CD4-positive, alpha-beta T cell (primary cell): ENCODE results near the gene CABP4. TPM values are rescaled to one million over a fixed set of nuclear protein-coding genes. Genes with fewer than 3 reads are reported as not detected.
A peak's percentile ranks its signal among the peaks of the same experiment; 100 is the strongest.

ENCODE experiments used
- ATAC-seq: fragments of 200-7000 bp; cut with Tn5 transposase; one replicate; pipeline ENCODE4 v1.10.0; 2022; ENCODE audit warnings: mild to moderate bottlenecking; ENCODE audit not compliant: poor library complexity
- CTCF ChIA-PET: fragments of 350-600 bp; sonication (Branson Sonifier 250); formaldehyde crosslinking; loops from one replicate; lab custom pipeline; 2021; ENCODE audit warnings: antibody characterized with exemption, inconsistent platforms; lab: Charles Lee
- POLR2A ChIA-PET: fragments of 350-600 bp; sonication (Branson Sonifier 250); formaldehyde crosslinking; loops from one replicate; lab custom pipeline; 2021; ENCODE audit warnings: antibody characterized with exemption, inconsistent platforms; lab: Charles Lee
- DNase-seq, 14 experiments: peaks; one replicate each; pipeline ENCODE4 v3.0.0-alpha.2; 2013 to 2020; ENCODE audit warnings: mixed read lengths in 2 of 14
- H3K27ac ChIP-seq, 2 donors: one replicate each; pipeline versions ENCODE4 v1.5.1 to v1.7.0; 2013; ENCODE audit warnings: low read length in 2 of 2, low read depth in 1 of 2, mild to moderate bottlenecking in 1 of 2
- H3K27me3 ChIP-seq, 2 experiments: 1 replicate in 1 of 2; 2 replicates in 1 of 2; pipeline versions ENCODE4 v1.6.1 to v1.7.0; 2013; ENCODE audit warnings: low read length in 2 of 2, control low read depth in 1 of 2, mild to moderate bottlenecking in 1 of 2, moderate library complexity in 1 of 2; ENCODE audit not compliant: insufficient read depth in 2 of 2, control insufficient read depth in 1 of 2
- H3K36me3 ChIP-seq: one replicate; pipeline ENCODE4 v1.6.1; 2013; ENCODE audit warnings: low read length, control low read depth; ENCODE audit not compliant: insufficient read depth
- H3K4me1 ChIP-seq: one replicate; pipeline ENCODE4 v1.6.1; 2013; ENCODE audit warnings: low read length, control low read depth; ENCODE audit not compliant: insufficient read depth
- H3K4me3 ChIP-seq: one replicate; pipeline ENCODE4 v1.5.1; 2013; ENCODE audit warnings: mild to moderate bottlenecking, low read length, moderate library complexity
- H3K9me3 ChIP-seq, 2 experiments: 1 replicate in 1 of 2; 2 replicates in 1 of 2; pipeline versions ENCODE4 v1.6.1 to v1.7.0; 2013; ENCODE audit warnings: low read length in 2 of 2, mild to moderate bottlenecking in 2 of 2, control low read depth in 1 of 2, moderate library complexity in 1 of 2; ENCODE audit not compliant: control insufficient read depth in 1 of 2, insufficient read depth in 1 of 2
- H3K27ac Mint-ChIP-seq: one replicate; pipeline ENCODE4 v1.8.0; 2020; ENCODE audit warnings: mixed read lengths
- H3K27me3 Mint-ChIP-seq: one replicate; pipeline ENCODE4 v1.8.0; 2021; ENCODE audit warnings: mixed read lengths
- H3K36me3 Mint-ChIP-seq: one replicate; pipeline ENCODE4 v1.8.0; 2021; ENCODE audit warnings: low read depth, mixed read lengths
- H3K4me1 Mint-ChIP-seq: one replicate; pipeline ENCODE4 v1.8.0; 2021; ENCODE audit warnings: low read depth, mixed read lengths
- H3K4me3 Mint-ChIP-seq: one replicate; pipeline ENCODE4 v1.8.0; 2020; ENCODE audit warnings: mild to moderate bottlenecking, mixed read lengths
- H3K9me3 Mint-ChIP-seq: one replicate; pipeline ENCODE4 v1.8.0; 2020; ENCODE audit warnings: mixed read lengths
- CTCF ChIP-seq: fragments of 200-600 bp; IDR thresholded peaks from one replicate; pipeline ENCODE4 v1.8.0; 2022; ENCODE audit warnings: antibody characterized with exemption, mild to moderate bottlenecking
- intact Hi-C, 2 experiments: fragments of 100-400 bp; cut with DNase I in 1 of 2; cut with micrococcal nuclease in 1 of 2; formaldehyde crosslinking; loops; one replicate each; pipeline versions ENCODE4 v1.15.1 to v1.9.0; 2023 to 2025; cut with DNase I, micrococcal nuclease
- total RNA-seq, 174 experiments: library from RNA in 2 of 174; stranded (reverse) in 2 of 174; gene quantifications; one replicate each; pipeline ENCODE4 v1.2.3 and lab custom pipeline; 2021 to 2026

The CABP4 gene
- total RNA-seq, 2 experiments from 2014 or later, result 7.5 to 8.5 TPM

- Mint-ChIP-seq H3K9me3 (no peaks in the 10 kb centered on the region), H3K36me3 (no peaks in the 10 kb centered on the region), H3K27me3 (no peaks in the 10 kb centered on the region), H3K4me3 (peak overlapping the region; percentile 91), H3K4me1 (peaks cover 43% of the 10 kb centered on the region), H3K27ac (peak overlapping the region; percentile 88)
- POLR2A ChIA-PET, result interaction anchor here (1.3 to 8.5 kb wide), 15 partner anchors 9 to 114 kb away, joined by 3 to 131 read pairs (median 15); partner anchors contain the start of genes AIP, CDK2AP2, PITPNM1 and POLD4
- Histone ChIP-seq H3K9me3 (no peaks in the 10 kb centered on the region), H3K27me3 (no peaks in the 10 kb centered on the region), H3K27ac (peak overlapping the region; percentile 5 to 81), H3K36me3 (peaks cover 6% of the 10 kb centered on the region), H3K4me1 (peaks cover 61% of the 10 kb centered on the region), H3K4me3 (no peak overlapping the region)
- CTCF ChIA-PET, result interaction anchor here (0.7 to 3.0 kb wide), 6 partner anchors 16 to 85 kb away, joined by 3 to 28 read pairs (median 4); partner anchors contain the start of gene PPP1CA
- no peak for ATAC-seq
- no peak for DNase-seq
- intact Hi-C loops, result loop anchor here in 1 of 2 experiments (5.0 kb wide), 1 partner anchor 50 kb away; the partner anchor contains the start of gene CARNS1
- no peak for TF ChIP-seq CTCF
These were observed 12.0 kb downstream of the CABP4 start for GRCh38 chr11:67466962-67467771.

- Histone ChIP-seq H3K36me3 (peaks cover 6% of the 10 kb centered on the region), H3K4me3 (peak overlapping the region; percentile 83), H3K4me1 (peaks cover 61% of the 10 kb centered on the region), H3K27ac (peak overlapping the region; percentile 50 to 81), H3K27me3 (no peaks in the 10 kb centered on the region), H3K9me3 (no peaks in the 10 kb centered on the region)
- ChIA-PET CTCF (interaction anchor here (1.3 to 3.0 kb wide), 7 partner anchors 14 to 117 kb away, joined by 3 to 28 read pairs (median 3); partner anchors contain the start of genes AIP and PPP1CA), POLR2A (interaction anchor here (1.0 to 8.5 kb wide), 20 partner anchors 10 to 228 kb away, joined by 3 to 131 read pairs (median 9); partner anchors contain the start of genes AIP, CDK2AP2, PITPNM1 and POLD4)
- intact Hi-C loops, result loop anchor here (2.0 to 5.0 kb wide), 3 partner anchors 31 to 65 kb away; partner anchors contain the start of genes CARNS1 (in 1 of the 2) and PTPRCAP (in 1 of the 2)
- Mint-ChIP-seq H3K27ac (peak overlapping the region; percentile 88), H3K4me3 (peak overlapping the region; percentile 91), H3K27me3 (no peaks in the 10 kb centered on the region), H3K36me3 (no peaks in the 10 kb centered on the region), H3K4me1 (peaks cover 43% of the 10 kb centered on the region), H3K9me3 (no peaks in the 10 kb centered on the region)
- DNase-seq, result peak in 2 of 14 experiments; percentile 26 to 35
- no peak for ATAC-seq
- TF ChIP-seq CTCF, result no peak
These were observed 12.9 kb downstream of the CABP4 start for GRCh38 chr11:67468056-67468455.

- CTCF ChIA-PET, result interaction anchor here (0.7 to 3.0 kb wide), 14 partner anchors 10 to 117 kb away, joined by 3 to 28 read pairs (median 4); partner anchors contain the start of genes AIP, PITPNM1, PPP1CA and TBC1D10C
- H3K9me3 ChIP-seq, result no peaks in the 10 kb centered on the region
- TF ChIP-seq CTCF, result no peak
- peaks cover 61% of the 10 kb centered on the region for H3K4me1 ChIP-seq
- H3K36me3 ChIP-seq, result peaks cover 6% of the 10 kb centered on the region
- ATAC-seq (no peak), DNase-seq (peak in 2 of 14 experiments; percentile 33 to 41)
- POLR2A ChIA-PET, result interaction anchor here (0.5 to 8.5 kb wide), 22 partner anchors 9 to 229 kb away, joined by 3 to 131 read pairs (median 8); partner anchors contain the start of genes AIP, CDK2AP2, PITPNM1 and POLD4
- Mint-ChIP-seq H3K36me3 (no peaks in the 10 kb centered on the region), H3K27me3 (no peaks in the 10 kb centered on the region), H3K27ac (peak overlapping the region; percentile 88), H3K9me3 (no peaks in the 10 kb centered on the region), H3K4me1 (peaks cover 43% of the 10 kb centered on the region), H3K4me3 (peak overlapping the region; percentile 91)
- peak overlapping the region; percentile 50 to 81 for H3K27ac ChIP-seq
- peak overlapping the region; percentile 83 for H3K4me3 ChIP-seq
- H3K27me3 ChIP-seq, result no peaks in the 10 kb centered on the region
- intact Hi-C loops, result loop anchor here (2.0 to 5.0 kb wide), 3 partner anchors 32 to 66 kb away; partner anchors contain the start of genes CARNS1 (in 1 of the 2) and PTPRCAP (in 1 of the 2)
These were observed 13.3 kb downstream of the CABP4 start for GRCh38 chr11:67468456-67468758.
